Measurements from ENCODE around the gene LECT2. TPM values are rescaled to one million over a fixed set of nuclear protein-coding genes. Genes with fewer than 3 reads are reported as not detected.

LECT2 gene
- total RNA-seq, 1 donor from 2014 or later = not detected

DNA sequence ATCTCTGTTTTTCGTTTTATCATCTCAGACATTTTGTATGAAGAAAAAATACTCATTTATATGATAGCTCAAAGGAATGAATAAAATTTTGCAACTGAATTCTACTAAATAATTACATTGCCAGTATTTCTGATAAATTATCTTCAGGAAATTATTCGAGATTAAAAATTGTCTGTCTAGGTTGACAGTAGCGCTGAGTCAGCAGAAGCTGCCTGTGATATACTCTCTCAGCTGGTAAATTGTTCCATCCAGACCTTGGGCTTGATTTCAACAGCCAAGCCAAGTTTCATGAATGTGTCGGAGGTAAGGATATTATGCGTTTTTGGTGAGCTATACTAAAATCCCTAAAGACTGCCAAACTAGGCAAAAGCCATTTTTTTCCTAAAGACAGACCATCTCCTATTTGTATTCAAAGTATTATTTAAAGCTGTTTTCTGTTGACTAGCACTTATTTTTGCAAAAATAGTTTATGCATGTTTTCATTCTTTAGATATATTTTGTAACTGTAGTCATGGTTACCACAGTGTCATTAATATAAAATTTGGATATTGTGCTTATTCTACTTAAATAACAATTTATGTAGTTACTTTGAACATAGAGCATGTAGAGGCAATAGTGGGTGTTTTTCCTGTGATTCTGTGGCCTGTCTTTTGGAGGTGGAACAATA, 17.4 kb downstream of the LECT2 start:
- no peak for DNase-seq (ENCODE audit: low spot score)

- DNase-seq (ENCODE audit: low spot score) = no peak
Measured at GRCh38 chr5:135934939-135935338, 19.8 kb downstream of the LECT2 start.

GRCh38 chr5:135930949-135931295, 23.9 kb downstream of the LECT2 start:
- no peak for DNase-seq (ENCODE audit: low spot score)

- DNase-seq (ENCODE audit: low spot score) = no peak
Measured at GRCh38 chr5:135930029-135930948, 24.5 kb downstream of the LECT2 start.

DNA sequence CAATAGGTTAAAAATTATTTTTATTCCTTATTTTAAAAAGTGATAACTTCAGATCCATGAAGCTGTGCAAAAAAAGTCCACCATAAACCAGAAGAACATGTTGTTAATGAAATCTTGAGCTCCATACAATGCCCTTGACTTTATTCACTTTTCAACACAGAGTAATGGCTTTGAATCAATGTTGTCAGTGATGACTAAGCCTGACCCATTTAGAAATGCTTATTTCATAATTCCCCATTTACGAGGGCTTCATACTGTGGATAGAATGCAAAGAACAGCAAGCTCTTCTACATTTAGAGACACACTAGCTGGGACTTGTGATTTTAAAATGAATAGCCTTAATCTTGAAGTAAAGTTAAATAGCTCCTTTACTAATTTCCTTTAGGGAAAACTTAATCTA, 33.4 kb downstream of the LECT2 start:
- no peak for DNase-seq (ENCODE audit: low spot score)

DNA sequence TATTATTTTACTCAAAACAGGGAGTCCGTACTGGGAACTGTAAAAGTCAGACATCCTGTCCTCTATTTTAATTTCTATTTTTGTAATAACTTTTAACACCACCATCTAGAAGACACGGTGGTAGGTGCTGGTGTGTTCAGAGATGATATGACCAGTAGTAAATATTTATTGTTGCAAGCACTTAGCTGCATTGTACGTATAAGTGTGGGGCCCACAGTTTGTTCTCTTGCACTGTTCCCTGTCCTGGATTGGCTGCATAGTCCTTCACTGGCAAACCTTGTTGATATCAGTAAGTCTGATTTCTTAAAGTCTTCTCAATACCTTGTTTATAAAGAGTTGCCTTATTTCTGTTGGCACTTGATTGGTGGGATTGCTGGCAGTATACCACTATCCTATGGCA, 34.6 kb downstream of the LECT2 start:
- DNase-seq (ENCODE audit: low spot score) = no peak

DNA sequence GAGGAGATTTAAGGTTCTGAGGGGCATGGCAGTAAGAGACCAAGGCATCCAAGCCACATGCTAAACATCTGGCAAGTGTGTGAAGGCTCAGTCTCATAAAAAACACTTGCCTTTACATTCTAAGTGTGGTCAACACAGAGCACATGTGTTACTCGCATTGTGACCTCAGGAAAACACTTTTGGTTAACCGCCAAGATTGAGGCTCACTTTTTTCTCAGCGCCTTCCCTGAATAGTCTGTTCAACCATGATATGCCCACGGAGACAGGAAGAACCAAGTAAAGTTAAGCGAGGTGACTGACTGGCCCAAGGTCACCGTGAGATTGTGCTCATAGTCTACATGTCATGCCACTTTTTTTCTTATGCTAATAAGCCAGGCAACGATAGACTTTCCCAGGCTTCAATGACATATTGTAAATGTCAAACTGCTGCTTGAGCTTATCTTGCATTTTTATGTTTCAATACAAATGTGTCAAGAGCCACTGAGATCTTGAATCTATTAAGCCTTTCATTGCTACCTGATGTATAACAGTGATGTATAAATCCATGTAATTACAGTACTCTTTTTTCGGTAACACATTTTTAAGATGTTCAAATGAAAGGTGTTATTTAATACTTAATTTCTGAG, 38.0 kb downstream of the LECT2 start:
- no peak for DNase-seq (ENCODE audit: low spot score)

DNA sequence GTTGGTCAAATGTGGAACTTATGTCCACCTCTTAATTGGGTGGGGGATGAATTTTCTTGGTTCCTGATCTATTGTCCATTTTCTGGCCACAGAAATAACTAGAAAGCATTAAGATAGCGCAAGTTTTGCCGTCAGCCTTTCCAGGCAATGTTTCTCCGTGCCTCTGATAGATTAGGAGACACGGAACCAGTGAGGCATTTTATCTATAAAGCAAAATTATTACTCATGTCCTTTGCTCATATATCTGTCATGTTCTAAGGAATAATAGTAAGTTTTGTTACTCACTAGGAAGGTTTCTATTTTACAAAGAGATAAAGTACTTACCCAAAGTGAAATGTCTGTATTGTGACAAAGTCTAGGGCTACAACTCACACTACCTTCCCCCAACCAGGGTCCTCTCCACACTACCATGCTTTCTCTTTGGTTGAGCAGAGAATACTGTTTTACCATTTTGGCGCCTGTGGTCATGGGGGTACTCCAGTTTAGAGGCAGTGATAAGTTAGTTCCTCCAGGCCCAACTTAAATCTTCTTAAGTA, 39.2 kb downstream of the LECT2 start:
- DNase-seq (ENCODE audit: low spot score) = no peak

DNA sequence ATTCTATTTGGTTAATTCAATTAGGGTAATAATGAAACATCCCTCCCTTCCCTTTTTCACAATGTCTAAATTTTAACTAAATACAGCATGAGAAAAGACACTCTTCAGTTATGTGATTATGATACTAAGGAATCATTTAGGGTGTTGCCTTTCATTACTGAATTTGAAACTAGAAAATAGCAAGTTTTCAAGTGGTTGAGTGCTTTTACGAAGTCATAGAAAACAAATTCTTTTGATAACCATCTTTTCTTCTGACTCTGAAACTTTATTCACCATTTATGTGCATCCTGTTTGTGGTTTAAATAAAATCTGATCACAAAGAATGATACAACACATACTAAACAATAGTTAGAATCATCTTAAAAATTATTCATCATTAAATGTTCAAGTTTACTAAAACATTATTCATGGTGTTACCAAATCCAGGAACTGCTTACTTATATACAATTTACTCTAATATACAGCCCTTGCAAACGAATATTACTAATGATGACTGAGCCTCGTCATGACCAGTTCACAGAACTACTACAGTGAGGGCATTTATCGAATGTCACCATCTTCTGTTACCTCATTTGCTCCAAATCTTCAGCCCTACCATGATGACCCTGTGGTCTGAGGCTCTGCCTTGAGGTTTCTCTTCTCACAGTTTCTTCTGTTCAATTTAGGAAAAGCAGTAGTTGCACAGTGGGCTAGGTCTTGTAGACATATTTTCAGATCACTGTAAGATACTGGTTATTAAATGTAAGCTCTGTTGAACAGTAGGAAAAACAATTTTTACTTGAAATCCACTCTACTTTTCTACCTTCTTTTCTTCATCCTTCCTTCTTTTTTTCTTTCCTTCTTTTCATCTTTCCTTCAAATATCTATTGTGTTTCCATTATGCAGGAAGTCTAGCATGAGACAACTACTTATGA, 40.8 kb downstream of the LECT2 start:
- DNase-seq (ENCODE audit: low spot score) = no peak

GRCh38 chr5:135905144-135905543, 49.6 kb downstream of the LECT2 start:
- no peak for DNase-seq (ENCODE audit: low spot score)

GRCh38 chr5:135901633-135902032, 53.1 kb downstream of the LECT2 start:
- no peak for DNase-seq (ENCODE audit: low spot score)

DNA sequence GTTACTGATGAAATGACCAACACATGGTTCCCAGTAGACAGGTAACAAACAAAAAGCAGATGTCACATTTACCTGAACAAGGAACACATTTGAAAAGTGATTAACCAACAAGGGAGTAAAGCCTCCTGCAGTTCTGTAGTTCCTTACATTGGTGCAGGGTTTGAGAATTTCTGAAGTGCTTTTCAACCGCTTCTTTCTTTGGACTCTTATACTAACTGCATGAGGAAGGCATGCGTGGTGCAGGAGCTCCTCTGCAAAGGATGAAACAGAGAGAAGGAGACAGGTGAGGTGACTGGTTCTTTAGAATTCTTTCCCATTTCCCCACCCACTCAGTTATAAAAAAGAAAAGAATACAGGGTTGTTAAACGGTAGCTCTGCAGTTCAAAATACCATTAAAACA, 54.5 kb downstream of the LECT2 start:
- no peak for DNase-seq (ENCODE audit: low spot score)

DNA sequence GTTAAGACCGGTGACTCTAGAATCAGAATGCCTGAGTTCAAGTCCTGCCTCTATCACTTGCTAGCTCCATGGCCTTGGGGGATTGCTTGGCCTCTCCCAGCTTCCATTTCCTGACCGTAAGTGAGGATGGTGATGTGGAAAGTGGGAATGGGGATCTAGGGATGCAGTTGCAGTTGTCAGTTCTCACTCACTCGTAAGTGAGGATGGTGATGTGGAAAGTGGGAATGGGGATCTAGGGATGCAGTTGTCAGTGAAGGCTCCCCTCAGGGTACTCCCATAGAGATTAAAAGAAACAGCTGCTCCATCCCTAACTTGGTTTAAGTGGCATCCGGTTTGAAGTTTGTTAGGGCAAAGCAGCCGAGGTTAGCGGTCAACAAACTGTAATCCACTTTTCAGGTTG, 56.1 kb downstream of the LECT2 start:
- no peak for DNase-seq (ENCODE audit: low spot score)

Other genes starting within 250 kb of the LECT2 start
- gene SLC25A48, start 120.3 kb downstream of the LECT2 start, total RNA-seq = 0.43 TPM
- gene IL9, start 59.1 kb downstream of the LECT2 start, total RNA-seq = not detected
- gene TGFBI, start 74.0 kb upstream of the LECT2 start, total RNA-seq = 235 TPM
- gene SMAD5, start 177.9 kb upstream of the LECT2 start, total RNA-seq = 65.6 TPM
- 33.1 TPM for gene SMIM32, start 238.2 kb upstream of the LECT2 start, total RNA-seq

Data from mucosa of gallbladder (tissue), 1 donor.